GM21390 (cell line): ENCODE measurements around the gene KIAA1217.
"Not testable (repeated sequence)": the region's sequence is repeated elsewhere in the genome, so short reads cannot be mapped to it uniquely, and the experiment has no call there.

Experiments used
- ATAC-seq: cut with Tn5 transposase; IDR thresholded peaks from one replicate; pipeline ENCODE4 v1.9.1; 2021; ENCODE audit not compliant: unreplicated experiment

The KIAA1217 gene

GRCh38 chr10:24333736-24334135, 124.8 kb downstream of the KIAA1217 start:
- ATAC-seq, result no peak

GRCh38 chr10:24334279-24334939, 125.5 kb downstream of the KIAA1217 start:
- ATAC-seq, result no peak

- not testable (repeated sequence) for ATAC-seq
Measured at GRCh38 chr10:24337723-24338122, 128.8 kb downstream of the KIAA1217 start.

- no peak for ATAC-seq
Measured at GRCh38 chr10:24339387-24339786, 130.4 kb downstream of the KIAA1217 start.

GRCh38 chr10:24340446-24340845, 131.5 kb downstream of the KIAA1217 start:
- no peak for ATAC-seq

- no peak for ATAC-seq
Measured at GRCh38 chr10:24340883-24341282, 131.9 kb downstream of the KIAA1217 start.

- no peak for ATAC-seq
Measured at GRCh38 chr10:24341371-24341770, 132.4 kb downstream of the KIAA1217 start.

GRCh38 chr10:24341897-24342296, 133.0 kb downstream of the KIAA1217 start:
- no peak for ATAC-seq

GRCh38 chr10:24343686-24344085, 134.7 kb downstream of the KIAA1217 start:
- no peak for ATAC-seq

- ATAC-seq, result no peak
Measured at GRCh38 chr10:24344279-24344678, 135.3 kb downstream of the KIAA1217 start.

- ATAC-seq, result no peak
Measured at GRCh38 chr10:24344695-24345463, 135.9 kb downstream of the KIAA1217 start.

GRCh38 chr10:24346877-24347519, 138.1 kb downstream of the KIAA1217 start:
- no peak for ATAC-seq

- ATAC-seq, result no peak
Measured at GRCh38 chr10:24349379-24350001, 140.6 kb downstream of the KIAA1217 start.

GRCh38 chr10:24350070-24350921, 141.4 kb downstream of the KIAA1217 start:
- ATAC-seq, result no peak

GRCh38 chr10:24350922-24351225, 141.9 kb downstream of the KIAA1217 start:
- not testable (repeated sequence) for ATAC-seq

GRCh38 chr10:24351961-24352360, 143.0 kb downstream of the KIAA1217 start:
- ATAC-seq, result no peak

GRCh38 chr10:24352399-24352798, 143.5 kb downstream of the KIAA1217 start:
- ATAC-seq, result no peak

GRCh38 chr10:24353319-24353718, 144.4 kb downstream of the KIAA1217 start:
- no peak for ATAC-seq

GRCh38 chr10:24355056-24355688, 146.2 kb downstream of the KIAA1217 start:
- ATAC-seq, result no peak

- ATAC-seq, result no peak
Measured at GRCh38 chr10:24357344-24358004, 148.5 kb downstream of the KIAA1217 start.
